Inflammatory macrophage (primary cell): ENCODE data around the gene HNRNPR.
A peak's percentile ranks its signal among the peaks of the same experiment; 100 is the strongest.
"Not testable (repeated sequence)": the region's sequence is repeated elsewhere in the genome, so short reads cannot be mapped to it uniquely, and the experiment has no call there.

Experiments used
- DNase-seq, 2 donors: peaks; one replicate each; pipeline ENCODE4 v3.0.0-alpha.2; 2020 to 2022

Gene HNRNPR

DNA sequence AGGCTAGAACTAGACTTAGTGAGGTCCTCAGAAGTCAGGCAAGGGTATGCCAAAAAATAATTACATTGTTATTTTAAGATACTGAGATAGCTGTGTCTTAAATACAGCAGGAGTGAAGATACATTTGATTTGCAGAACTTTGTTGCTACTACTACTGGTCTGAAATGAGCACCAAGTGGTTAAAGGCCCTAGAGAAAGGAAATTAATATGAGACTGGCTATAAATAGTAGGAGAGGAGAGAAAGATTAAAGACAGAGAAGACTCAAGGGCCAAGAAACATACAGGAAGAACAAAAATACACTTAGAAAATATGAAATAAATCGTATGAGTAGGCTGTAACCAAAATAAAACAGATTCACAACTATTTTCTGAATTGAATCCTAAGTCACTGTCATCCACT, 21.3 kb downstream of the HNRNPR start:
- DNase-seq = no peak

- DNase-seq = not testable (repeated sequence)
Measured at GRCh38 chr1:23310280-23310679, 33.8 kb downstream of the HNRNPR start.

DNA sequence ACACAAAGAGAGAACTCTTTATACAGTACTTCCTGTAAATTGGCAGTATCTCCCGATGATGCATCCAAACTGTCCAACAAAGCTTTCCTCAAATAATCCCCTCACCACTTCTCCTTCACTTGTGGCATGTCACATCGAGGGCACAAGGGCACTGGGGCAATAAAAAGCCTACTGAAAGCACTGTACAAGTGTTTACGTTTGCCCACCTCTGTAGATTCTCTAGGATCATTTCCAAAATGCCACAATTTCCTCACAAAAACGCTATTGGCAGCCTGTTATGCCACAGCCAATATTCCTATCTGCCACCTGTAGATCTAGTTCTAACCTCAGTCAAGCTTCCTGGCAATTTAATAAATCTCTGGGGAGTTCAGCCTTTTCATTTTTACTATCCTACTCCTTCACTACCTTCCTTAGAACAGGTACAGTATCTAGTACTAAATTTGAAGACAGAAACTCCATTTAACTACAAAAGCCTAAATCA, 39.9 kb downstream of the HNRNPR start:
- DNase-seq = no peak

GRCh38 chr1:23303524-23303923, 40.6 kb downstream of the HNRNPR start:
- DNase-seq = no peak

DNA sequence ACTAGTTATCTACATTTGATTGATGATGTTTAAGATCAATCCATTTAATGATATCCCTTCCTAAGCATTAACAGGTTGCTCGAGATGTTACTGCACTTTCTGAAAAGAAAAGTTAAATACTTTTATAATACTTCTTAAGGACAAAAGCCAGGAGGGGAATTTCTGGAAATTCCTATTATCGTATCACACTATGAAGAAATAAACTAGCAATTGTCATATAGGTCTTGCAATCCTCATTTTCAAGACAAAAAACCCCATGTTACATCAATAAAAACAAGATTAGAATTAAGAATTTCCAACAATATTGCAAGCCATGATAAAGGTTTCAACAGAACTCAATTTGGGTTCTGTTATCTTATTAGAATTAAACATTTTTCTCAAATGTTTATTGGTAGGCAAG, 47.2 kb downstream of the HNRNPR start:
- DNase-seq = no peak

DNA sequence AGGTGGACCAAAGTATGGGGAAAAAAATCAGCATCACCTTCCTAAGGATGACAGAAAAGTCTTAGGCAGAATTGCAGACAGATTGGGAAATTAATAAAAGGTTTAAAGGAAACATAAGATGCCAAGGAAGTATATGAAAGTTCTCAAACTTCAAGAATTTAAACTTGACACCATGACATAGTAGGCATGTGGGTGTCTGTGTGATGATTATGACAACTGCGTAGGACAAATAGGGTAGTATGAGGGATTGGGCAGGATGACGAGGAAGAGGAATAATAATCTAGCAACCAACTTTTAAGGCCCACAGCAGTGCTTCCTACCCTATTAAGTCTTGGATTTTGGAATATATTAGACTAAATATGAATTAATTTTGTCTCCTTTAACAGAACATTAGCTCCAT, 52.4 kb downstream of the HNRNPR start:
- peak; percentile 61 to 73 for DNase-seq

GRCh38 chr1:23290836-23291565, 53.1 kb downstream of the HNRNPR start:
- DNase-seq = no peak

- peak in 1 of 2 donors; percentile 29 for DNase-seq
Measured at GRCh38 chr1:23288671-23289070, 55.4 kb downstream of the HNRNPR start.

- peak; percentile 3 to 64 for DNase-seq
Measured at GRCh38 chr1:23288201-23288600, 55.9 kb downstream of the HNRNPR start.

GRCh38 chr1:23286401-23286800, 57.7 kb downstream of the HNRNPR start:
- no peak for DNase-seq

DNA sequence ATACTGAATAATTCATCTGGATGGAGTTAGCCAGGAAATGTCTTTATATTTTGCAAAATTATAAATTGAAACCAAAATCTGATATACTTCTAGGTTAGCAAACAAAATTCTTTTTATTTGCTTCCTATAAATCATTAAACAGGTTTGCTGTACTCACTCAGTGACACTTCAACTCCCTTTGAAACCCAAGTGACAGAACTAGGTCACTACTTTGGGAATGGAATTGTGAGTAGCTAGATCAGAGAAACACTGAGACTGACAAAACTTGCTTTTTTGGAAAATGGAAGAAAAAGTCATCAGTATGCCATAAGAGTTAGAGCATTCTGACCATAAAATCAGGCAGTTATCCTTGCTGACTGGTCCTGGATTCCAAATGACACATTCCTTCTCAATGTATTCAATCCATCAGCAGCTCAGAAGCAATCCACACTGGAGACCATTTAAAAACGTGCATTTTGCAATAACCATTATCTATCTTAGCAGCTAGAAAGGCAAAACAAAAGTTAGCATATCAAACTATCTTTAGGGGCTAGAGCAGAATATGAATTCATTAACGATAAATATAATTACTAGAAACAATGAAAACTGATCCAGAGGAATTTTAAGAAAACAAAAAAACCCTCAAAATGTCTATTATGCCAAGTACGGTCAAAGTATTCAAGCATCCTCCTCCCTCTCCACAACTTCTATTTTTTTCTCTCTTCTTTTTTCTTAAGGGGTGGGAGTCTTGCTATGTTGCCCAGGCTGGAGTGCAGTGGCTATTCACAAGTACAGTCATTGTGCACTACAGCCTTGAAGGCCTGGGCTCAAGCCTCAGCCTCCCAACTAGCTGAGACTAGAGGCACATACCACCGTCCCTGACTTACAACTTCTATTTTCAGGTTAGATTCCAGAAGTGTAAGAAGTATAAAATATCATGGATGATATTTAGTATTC, 60.1 kb downstream of the HNRNPR start:
- no peak for DNase-seq

DNA sequence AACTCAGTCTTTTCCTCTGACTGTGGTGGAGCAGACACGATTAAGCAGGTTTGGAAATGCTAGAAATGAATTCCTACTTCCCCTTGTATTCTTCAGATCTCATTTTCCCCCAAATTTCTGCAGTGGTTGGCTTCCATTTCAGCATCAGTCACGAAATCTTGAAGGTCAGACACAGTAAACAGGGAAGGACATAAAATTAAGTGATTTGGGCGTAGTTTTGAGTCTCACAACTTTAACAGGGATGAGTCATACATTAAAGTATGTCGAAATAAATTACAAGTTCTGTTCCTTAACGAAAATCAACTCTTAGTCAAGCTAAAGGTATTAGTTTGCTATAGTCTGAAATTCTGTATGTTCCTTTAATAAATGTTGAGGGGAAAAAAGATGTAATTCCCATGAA, 61.1 kb downstream of the HNRNPR start:
- peak; percentile 75 to 89 for DNase-seq

DNA sequence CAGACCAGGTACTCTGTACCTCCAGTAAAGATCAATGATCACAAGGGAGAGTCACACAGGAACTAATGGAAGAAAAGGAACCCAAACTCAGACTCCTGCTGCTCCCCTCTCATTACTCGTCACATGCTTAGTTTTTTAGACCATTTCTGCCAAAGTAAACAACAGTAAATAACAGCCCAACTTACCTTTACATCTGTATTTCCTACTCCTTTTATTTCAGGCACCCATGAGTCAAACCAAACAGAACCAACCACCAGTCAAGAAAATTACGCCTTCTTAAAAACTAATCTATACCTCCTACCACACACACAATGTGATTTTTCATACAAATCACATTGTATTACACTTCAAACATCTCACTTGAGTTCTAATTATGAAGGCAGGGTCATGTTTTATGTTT, 65.4 kb downstream of the HNRNPR start:
- no peak for DNase-seq

DNA sequence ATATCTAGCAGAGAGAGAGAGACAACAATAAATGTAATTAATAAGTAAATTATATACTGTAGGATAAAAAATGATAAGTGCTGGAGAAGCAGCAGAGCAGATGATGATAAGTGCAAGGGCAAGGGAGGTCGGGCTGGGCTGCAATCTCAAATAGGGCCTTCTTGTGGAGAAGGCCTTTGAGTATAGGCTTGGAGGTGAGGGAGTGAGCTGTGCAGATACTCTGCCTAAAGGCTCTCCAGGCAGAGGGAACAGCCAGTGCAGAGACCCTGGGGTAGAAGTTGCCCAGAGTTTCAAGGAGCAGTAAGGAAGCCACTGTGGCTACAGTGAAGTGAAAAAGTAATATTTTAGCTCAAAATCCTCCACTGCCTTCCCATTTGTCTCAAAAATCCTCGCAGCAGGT, 67.6 kb downstream of the HNRNPR start:
- no peak for DNase-seq

DNA sequence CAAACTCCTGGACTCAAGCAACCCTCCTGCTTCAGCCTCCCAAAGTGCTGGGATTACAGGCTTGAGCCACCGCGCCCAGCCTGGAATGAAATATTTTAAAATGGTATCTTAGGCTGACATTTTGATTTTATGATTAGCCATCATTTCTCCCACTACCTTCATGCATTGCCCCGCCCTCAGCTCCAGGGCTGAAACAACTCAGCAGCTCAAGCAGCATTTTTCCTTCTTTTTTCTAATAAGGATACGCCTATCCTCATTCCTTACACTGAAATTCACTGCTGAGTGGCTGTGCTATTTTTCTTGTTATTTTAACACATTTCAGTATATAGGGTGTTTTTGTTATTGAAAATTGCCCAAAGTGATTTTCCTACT, 70.0 kb downstream of the HNRNPR start:
- DNase-seq = no peak

- no peak for DNase-seq
Measured at GRCh38 chr1:23273450-23274133, 70.5 kb downstream of the HNRNPR start.

DNA sequence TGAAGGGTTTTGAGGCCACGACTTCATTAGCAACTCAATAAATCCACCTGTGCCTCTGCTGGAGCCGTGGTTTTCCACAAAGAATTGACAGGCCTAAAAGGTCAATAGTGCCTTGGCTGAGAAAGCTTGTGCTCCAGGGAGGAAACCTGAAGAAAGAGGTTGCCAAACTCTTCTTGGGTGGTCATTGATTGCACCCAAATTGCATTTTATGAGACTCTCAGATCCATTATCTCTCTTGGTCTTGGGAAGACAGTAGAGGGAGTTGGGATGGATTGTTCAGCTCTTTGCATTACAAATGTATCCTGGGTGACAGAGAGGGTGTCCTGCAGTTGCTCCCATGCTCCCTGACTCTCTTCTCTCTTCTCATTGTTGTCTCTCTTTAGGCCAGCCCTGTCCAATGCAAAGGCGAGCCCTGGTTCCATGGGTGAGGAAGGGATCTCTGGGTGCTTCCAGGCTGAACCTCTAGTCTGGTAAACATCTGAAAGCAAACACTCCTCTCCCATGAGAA, 80.7 kb downstream of the HNRNPR start:
- DNase-seq = no peak

GRCh38 chr1:23258082-23258481, 86.0 kb downstream of the HNRNPR start:
- DNase-seq = not testable (repeated sequence)

GRCh38 chr1:23257371-23257770, 86.7 kb downstream of the HNRNPR start:
- DNase-seq = not testable (repeated sequence)
